Bone marrow (tissue), 2 donors: ENCODE measurements around the gene FKBP2.
"Not testable (repeated sequence)": the region's sequence is repeated elsewhere in the genome, so short reads cannot be mapped to it uniquely, and the experiment has no call there.

Source experiments
- DNase-seq, 2 donors: peaks; one replicate each; lab custom pipeline; 2025; lab: John Stamatoyannopoulos, UW

FKBP2 gene

GRCh38 chr11:64234647-64235379 is 6.1 kb upstream of the FKBP2 start:
- no peak for DNase-seq

- no peak for DNase-seq
These were observed 5.3 kb upstream of the FKBP2 start for GRCh38 chr11:64235437-64236161.

- DNase-seq: no peak
These were observed 3.4 kb upstream of the FKBP2 start for GRCh38 chr11:64237484-64237951.

GRCh38 chr11:64238076-64238475 is 2.8 kb upstream of the FKBP2 start:
- DNase-seq: no peak

- DNase-seq: no peak
These were observed 1.9 kb upstream of the FKBP2 start for GRCh38 chr11:64238999-64239398.

- DNase-seq: peak in 1 of 2 donors; percentile 55
These were observed 1.0 kb upstream of the FKBP2 start for GRCh38 chr11:64239662-64240434.

GRCh38 chr11:64241241-64241490 is 271 bp downstream of the FKBP2 start:
- DNase-seq: peak in 1 of 2 donors; percentile 100

GRCh38 chr11:64241491-64242374 is 838 bp downstream of the FKBP2 start:
- DNase-seq: peak in 1 of 2 donors; percentile 100

GRCh38 chr11:64243236-64243854 is 2.5 kb downstream of the FKBP2 start:
- DNase-seq: no peak

- no peak for DNase-seq
These were observed 3.2 kb downstream of the FKBP2 start for GRCh38 chr11:64244107-64244506.

GRCh38 chr11:64244966-64245365 is 4.1 kb downstream of the FKBP2 start:
- DNase-seq: no peak

- DNase-seq: peak in 1 of 2 donors; percentile 91
These were observed 4.5 kb downstream of the FKBP2 start for GRCh38 chr11:64245401-64245796.

- peak; percentile 49 to 91 for DNase-seq
These were observed 5.1 kb downstream of the FKBP2 start for GRCh38 chr11:64245797-64246620.

GRCh38 chr11:64246621-64246870 is 5.7 kb downstream of the FKBP2 start:
- not testable (repeated sequence) for DNase-seq

- peak; percentile 54 to 66 for DNase-seq
These were observed 6.2 kb downstream of the FKBP2 start, which contains the start of gene PPP1R14B for GRCh38 chr11:64246871-64247728. Gene PPP1R14B (minus strand): TSS chr11:64246943. CDS start chr11:64246673, 270 bp downstream.

- DNase-seq: no peak
These were observed 7.0 kb downstream of the FKBP2 start for GRCh38 chr11:64247729-64248531.

- no peak for DNase-seq
These were observed 7.7 kb downstream of the FKBP2 start for GRCh38 chr11:64248578-64248977.

GRCh38 chr11:64249038-64249437 is 8.1 kb downstream of the FKBP2 start:
- no peak for DNase-seq
